Mesenteric fat pad (tissue), 1 donor: ENCODE data around the gene TM4SF18. TPM values are rescaled to one million over a fixed set of nuclear protein-coding genes. Genes with fewer than 3 reads are reported as not detected.
"Not testable (repeated sequence)": the region's sequence is repeated elsewhere in the genome, so short reads cannot be mapped to it uniquely, and the experiment has no call there.

Source experiments
- DNase-seq: peaks from one replicate; pipeline ENCODE4 v3.0.0-alpha.2; 2020; ENCODE audit warnings: low spot score
- total RNA-seq: library from RNA; stranded (reverse); fragmentation: NEBNext Ultra II Directional; extraction: Animal tissue kit (Norgen Biotek cat#: 25700); gene quantifications from one replicate; pipeline ENCODE4 v1.2.1, GENCODE V29; 2021
- donor health status: DM: yes; HTN: yes; CAD: no.

The TM4SF18 gene
- total RNA-seq, 1 donor from 2014 or later: 12.3 TPM

- no peak for DNase-seq
These were observed 35.5 kb upstream of the TM4SF18 start for GRCh38 chr3:149368674-149369497.

DNA sequence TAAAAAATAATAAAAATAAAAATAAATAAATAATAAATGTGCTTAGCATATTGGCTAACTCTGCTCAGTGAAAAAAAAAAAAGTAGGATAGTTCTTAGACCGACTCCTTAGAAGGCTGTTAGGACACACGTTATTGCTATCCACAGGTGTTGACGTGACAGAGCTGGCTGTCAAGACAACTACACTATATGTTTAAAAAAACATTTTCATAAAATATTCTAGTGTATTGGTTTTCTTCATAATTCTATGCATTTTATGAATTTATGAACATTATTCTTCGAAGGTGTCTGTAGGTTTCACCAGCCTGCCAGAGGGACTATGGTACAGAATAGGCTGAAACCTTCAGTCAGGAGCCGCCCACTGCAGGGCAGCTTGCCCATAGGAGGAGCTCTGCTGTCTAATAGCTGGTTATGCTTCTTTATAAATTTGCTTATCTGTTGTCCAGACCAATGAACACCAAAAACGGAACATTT is 34.8 kb upstream of the TM4SF18 start:
- DNase-seq: no peak

DNA sequence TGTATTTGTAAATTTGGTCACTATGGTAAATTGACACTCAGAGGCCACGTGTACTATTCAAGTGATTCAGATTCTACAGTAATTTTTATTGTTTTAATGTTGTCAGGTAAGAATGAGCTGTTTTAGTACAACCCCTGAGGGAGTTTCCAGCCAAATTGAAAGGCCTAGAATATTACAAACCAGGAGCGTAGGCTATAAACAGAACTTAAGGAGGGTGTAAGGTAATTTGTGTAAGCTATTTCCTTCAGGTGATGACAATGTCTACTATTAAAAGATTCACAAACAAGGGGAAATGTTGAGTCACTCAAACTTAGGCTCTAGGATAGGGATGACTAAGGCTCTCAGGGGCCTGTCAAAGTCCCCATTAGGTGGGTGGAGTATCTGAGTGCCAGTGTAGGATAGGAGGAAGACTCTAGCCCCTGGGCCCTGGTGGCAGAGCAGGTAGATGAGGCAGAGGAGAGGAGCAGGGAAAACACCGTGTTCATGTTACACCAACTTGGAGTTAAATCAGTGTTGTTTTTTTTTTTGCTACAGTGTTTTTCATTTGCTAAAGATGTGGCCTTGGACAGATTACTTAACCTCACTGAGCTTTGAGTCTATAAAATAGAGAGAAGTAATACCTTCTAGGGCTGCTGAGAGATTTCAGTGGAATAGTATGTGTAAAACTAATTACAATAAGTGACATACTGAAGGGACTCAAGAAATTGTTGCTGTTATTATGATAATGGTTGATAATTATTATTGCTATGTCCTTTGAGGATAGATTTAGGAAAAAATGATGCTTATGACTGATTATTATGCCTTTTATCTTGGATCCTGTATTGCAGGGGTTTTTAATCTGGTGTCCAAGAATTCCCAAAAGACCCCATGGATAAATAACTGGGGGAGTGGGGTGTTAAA is 33.8 kb upstream of the TM4SF18 start:
- no peak for DNase-seq

DNA sequence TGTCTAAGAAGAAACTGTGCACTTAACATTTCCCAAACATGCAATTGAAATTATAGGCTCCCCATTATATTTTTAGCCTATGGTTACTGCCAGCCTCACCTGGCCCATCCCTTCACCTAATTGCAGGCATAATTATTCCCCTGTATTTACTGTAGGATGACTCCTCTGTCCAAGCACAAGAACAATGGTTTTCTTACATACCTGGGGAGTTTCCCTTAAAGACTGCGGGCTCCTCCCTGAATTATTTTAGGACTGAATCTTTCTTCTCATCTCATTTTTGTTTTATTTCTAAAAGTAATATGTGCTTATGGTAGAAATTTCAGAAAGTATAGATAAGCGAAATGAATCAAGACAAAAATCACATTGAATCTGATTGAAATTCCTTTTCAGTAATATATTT is 32.6 kb upstream of the TM4SF18 start:
- DNase-seq: no peak

DNA sequence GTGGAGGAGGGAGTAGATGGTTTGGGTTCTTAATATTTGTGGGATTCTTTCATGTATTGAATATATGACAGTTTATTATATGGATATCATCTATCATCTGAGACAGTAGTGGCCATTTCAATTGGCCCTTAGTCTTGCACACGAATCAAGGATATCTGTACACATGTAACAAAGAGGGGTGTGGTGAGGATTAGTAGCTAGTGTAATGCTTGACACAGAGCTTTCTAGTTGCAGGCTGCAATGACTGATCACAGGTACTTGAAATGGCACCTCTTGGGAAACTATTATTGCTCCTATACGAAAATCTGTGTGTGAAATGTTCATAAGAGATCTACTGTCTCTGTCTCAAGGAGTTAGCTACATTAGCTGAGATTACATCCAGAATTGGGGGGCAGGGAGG is 31.2 kb upstream of the TM4SF18 start:
- DNase-seq: no peak

DNA sequence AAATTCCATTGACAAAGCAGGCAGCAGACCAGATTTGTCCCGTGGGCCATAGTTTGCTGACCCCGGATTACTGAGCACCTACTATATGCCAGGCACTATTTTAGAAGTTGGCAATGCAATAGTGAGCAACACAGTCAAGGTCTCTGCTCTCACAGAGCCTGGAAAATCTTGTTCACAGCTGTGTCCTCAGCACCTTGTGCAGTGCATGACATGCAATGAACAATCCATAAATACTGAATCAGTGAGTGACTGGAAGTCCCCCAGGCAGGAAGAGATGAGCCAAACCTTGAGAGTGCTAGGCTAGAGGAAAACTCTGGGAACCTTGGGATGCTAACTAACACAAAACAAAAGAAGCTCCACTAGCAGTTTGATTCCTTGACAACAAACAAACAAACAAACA is 29.6 kb upstream of the TM4SF18 start:
- DNase-seq: no peak

GRCh38 chr3:149362366-149362765 is 28.9 kb upstream of the TM4SF18 start:
- no peak for DNase-seq

GRCh38 chr3:149356630-149357029 is 23.2 kb upstream of the TM4SF18 start:
- DNase-seq: no peak

GRCh38 chr3:149356044-149356592 is 22.7 kb upstream of the TM4SF18 start:
- DNase-seq: no peak

DNA sequence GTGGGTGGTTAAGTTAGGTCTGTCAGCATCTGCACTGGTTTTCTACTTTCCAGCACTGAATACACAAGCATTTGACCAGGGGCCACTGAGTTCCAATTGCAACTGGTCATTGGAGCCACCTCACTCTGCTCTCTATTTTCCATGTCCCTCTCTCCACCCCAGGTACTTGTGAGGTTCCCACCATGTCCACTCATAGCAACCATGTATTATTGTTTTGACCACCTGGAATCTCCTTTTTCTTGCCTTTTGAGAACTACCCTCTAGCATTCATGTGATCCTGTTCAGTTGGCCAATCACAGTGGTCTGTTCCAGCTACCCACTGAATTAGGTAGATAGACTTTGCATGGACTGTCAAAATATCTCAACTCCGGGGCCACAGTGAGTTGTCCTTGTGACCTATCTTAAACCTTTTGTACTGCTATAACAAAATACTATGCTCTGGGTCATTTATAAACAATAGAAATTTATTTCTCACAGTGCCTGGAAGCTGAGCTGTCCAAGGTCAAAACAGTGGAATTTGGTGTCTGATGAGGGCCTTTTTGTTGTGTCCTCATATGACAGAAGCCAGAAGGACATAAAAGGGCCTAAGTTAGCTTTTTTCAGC is 20.2 kb upstream of the TM4SF18 start:
- DNase-seq: no peak

DNA sequence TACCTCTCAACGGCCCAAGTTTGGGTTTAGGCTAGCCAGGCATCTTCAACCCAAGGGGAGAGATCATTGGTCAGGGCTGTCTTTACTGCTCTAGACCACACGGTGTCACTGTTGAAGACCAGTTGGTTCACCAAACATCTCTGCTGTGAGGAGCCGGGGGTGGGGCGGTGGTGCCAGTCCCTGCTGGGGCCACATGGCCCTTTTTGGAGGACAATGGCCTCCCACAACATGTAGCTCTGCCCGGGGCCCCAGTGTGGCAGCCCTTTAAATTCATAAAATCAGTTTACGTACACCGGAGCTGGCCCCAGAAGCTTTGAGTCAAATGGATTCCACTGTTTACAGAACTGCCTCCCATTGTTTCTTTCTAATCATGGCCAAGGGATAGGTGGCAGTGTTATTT is 19.1 kb upstream of the TM4SF18 start:
- no peak for DNase-seq

DNA sequence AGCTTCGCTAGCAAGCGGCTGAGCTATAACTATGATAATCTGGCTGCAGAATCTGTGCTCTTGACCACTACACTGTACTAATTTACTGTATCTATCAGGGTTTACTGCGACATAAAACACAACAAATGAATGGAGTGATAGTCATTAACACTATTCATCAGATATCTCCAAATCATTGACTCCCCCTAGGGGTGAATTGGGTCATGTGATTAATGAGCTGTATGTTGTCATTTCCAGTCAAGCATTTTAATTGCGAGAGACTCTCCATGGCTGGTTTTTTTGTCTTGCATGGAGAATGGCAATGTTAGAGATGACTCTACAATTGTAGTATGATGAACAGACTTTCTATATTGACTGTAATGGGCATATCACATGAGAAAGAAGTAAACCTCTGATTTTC is 10.5 kb upstream of the TM4SF18 start:
- no peak for DNase-seq

- DNase-seq: no peak
These were observed 9.3 kb upstream of the TM4SF18 start for GRCh38 chr3:149342413-149343380.

GRCh38 chr3:149340310-149340933 is 7.0 kb upstream of the TM4SF18 start:
- no peak for DNase-seq

GRCh38 chr3:149339931-149340309 is 6.5 kb upstream of the TM4SF18 start:
- DNase-seq: no peak

DNA sequence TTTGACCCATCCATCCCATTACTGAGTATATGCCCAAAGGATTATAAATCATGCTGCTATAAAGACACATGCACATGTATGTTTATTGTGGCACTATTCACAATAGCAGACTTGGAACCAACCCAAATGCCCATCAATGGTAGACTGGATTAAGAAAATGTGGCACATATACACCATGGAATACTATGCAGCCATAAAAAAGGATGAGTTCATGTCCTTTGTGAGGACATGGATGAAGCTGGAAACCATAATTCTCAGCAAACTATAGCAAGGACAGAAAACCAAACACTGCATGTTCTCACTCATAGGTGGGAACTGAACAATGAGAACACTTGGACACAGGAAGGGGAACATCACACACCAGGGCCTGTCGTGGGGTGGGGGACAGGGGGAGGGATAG is 4.0 kb upstream of the TM4SF18 start:
- not testable (repeated sequence) for DNase-seq

DNA sequence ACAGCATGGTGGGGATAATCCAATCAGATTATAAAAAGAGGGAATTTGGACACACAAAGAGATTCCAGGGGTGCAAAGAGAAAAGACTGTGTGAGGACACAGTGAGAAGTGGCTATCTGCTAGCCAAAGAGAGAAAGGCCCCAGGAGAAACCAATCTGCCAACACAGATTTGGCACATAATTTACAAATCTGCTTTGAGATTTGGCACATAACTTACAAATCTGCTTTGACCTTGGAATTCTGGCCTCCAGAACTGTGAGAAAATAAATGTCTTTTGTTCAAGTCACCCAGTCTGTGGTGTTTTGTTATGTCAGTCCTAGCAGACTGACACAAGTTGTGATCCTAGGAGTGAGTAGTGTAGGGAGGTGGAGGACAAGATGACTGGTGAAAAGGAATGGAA is 3.5 kb upstream of the TM4SF18 start:
- no peak for DNase-seq

DNA sequence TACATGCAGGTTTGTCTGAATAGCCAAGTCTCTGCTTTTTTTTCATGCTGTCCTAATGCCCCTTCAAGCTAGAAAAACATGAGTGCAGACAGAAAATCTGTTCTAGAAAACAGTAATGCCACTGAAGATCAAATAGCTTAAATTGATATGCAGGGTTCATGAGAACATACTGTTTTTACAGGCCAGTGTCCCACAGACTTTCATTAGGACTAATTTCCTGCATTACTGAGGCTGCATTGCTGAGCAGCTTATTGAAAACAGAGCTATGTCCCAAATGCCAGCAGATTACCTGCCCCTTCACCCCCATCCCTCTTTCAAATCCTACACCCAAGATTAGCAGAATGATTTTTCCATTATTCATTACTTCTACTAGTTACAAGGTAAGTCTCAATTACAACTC is 665 bp downstream of the TM4SF18 start:
- DNase-seq: no peak

GRCh38 chr3:149332227-149332765 is 1.1 kb downstream of the TM4SF18 start:
- DNase-seq: no peak

GRCh38 chr3:149331396-149331795 is 2.0 kb downstream of the TM4SF18 start:
- DNase-seq: no peak
